WTC11 (cell line): Measurements from ENCODE around the gene NMUR2.

Experiments used
- CTCF ChIP-seq: fragments of 200-600 bp; IDR thresholded peaks from 2 replicates; pipeline ENCODE4 v1.8.0; 2022; ENCODE audit warnings: antibody characterized with exemption
- ERG ChIP-seq: fragments of 250-450 bp; sonication (Bioruptor Pico); IDR thresholded peaks from 2 replicates; pipeline ENCODE4 v1.8.0; 2021; ENCODE audit warnings: mild to moderate bottlenecking

- TF ChIP-seq CTCF (no peak), ERG (CRISPR knock-in tag) (no peak)
These were observed 34.7 kb upstream of the NMUR2 start for GRCh38 chr5:152439791-152440190.
